SK-N-SH (cell line): Measurements from ENCODE around the gene AFF3. TPM values are rescaled to one million over a fixed set of nuclear protein-coding genes. Genes with fewer than 3 reads are reported as not detected.
A peak's percentile ranks its signal among the peaks of the same experiment; 100 is the strongest.
"Not testable (repeated sequence)": the region's sequence is repeated elsewhere in the genome, so short reads cannot be mapped to it uniquely, and the experiment has no call there.

Source experiments
- CTCF ChIA-PET: fragments of 300-600, 350-600 bp; formaldehyde crosslinking; extraction: SDS; loops from one replicate; lab custom pipeline; 2021; lab: Yijun Ruan, JAX
- POLR2A ChIA-PET: fragments of 350-600 bp; sonication (Branson Sonifier 250); formaldehyde crosslinking; extraction: SDS; loops from one replicate; lab custom pipeline; 2020; ENCODE audit warnings: antibody characterized with exemption, inconsistent platforms; lab: Yijun Ruan, JAX
- DNase-seq: peaks from one replicate; pipeline ENCODE4 v3.0.0; 2012
- H2AFZ ChIP-seq: fragments of 200-600 bp; sonication (generic); 2 replicates; pipeline ENCODE4 v1.8.1; 2016; ENCODE audit warnings: antibody characterized with exemption, mild to moderate bottlenecking, low read depth
- H3F3A ChIP-seq: fragments of 200-600 bp; sonication (generic); replicated peaks from 2 replicates; pipeline ENCODE3; 2016; ENCODE audit warnings: antibody characterized with exemption, mild to moderate bottlenecking; ENCODE audit not compliant: insufficient read depth
- H3K27ac ChIP-seq, 2 experiments: fragments of 200-500 bp in 1 of 2; fragments of 200-600 bp in 1 of 2; sonication (Bioruptor generic) in 1 of 2; sonication (generic), shearing (Covaris generic) in 1 of 2; 2 replicates each; pipeline versions ENCODE4 v1.5.1 to v1.6.1; 2014 to 2016; ENCODE audit warnings: low read depth in 2 of 2, inconsistent platforms in 1 of 2, low read length in 1 of 2, mild to moderate bottlenecking in 1 of 2, mixed read lengths in 1 of 2
- H3K27me3 ChIP-seq: fragments of 200-600 bp; sonication (generic), shearing (Covaris generic); 2 replicates; pipeline ENCODE4 v1.6.1; 2016; ENCODE audit warnings: mixed run types; ENCODE audit not compliant: insufficient read depth
- H3K36me3 ChIP-seq, 2 experiments: fragments of 200-500 bp in 1 of 2; fragments of 200-600 bp in 1 of 2; sonication (Bioruptor generic) in 1 of 2; sonication (generic) in 1 of 2; replicated peaks in 1 of 2; 2 replicates each; pipeline versions ENCODE3 to v1.5.1; 2014 to 2016; ENCODE audit warnings: low read length in 1 of 2, mild to moderate bottlenecking in 1 of 2; ENCODE audit not compliant: insufficient read depth in 2 of 2, control insufficient read depth in 1 of 2
- H3K4me1 ChIP-seq, 2 experiments: fragments of 200-500 bp in 1 of 2; fragments of 200-600 bp in 1 of 2; sonication (Bioruptor generic) in 1 of 2; sonication (generic), shearing (Covaris generic) in 1 of 2; 2 replicates each; pipeline versions ENCODE4 v1.5.1 to v1.6.1; 2014 to 2016; ENCODE audit warnings: low read depth in 1 of 2, low read length in 1 of 2, mixed run types in 1 of 2; ENCODE audit not compliant: insufficient read depth in 2 of 2, control insufficient read depth in 1 of 2
- H3K4me2 ChIP-seq: fragments of 200-600 bp; sonication (generic), shearing (Covaris generic); 2 replicates; pipeline ENCODE4 v1.6.1; 2017; ENCODE audit warnings: mixed run types
- H3K4me3 ChIP-seq, 2 experiments: fragments of 200-500 bp in 1 of 2; fragments of 200-600 bp in 1 of 2; sonication (Bioruptor generic) in 1 of 2; sonication (generic), shearing (Covaris generic) in 1 of 2; 2 replicates each; pipeline versions ENCODE4 v1.5.1 to v1.8.1; 2014 to 2016; ENCODE audit warnings: low read depth in 2 of 2, inconsistent platforms in 1 of 2, low read length in 1 of 2, mild to moderate bottlenecking in 1 of 2, mixed read lengths in 1 of 2, moderate library complexity in 1 of 2
- H3K79me2 ChIP-seq: fragments of 200-600 bp; sonication (generic); 2 replicates; pipeline ENCODE4 v1.8.1; 2017; ENCODE audit warnings: mild to moderate bottlenecking; ENCODE audit not compliant: insufficient read depth
- H3K9ac ChIP-seq: fragments of 200-600 bp; sonication (generic); 2 replicates; pipeline ENCODE4 v1.6.1; 2017; ENCODE audit warnings: mixed run types
- H3K9me2 ChIP-seq: fragments of 200-600 bp; sonication (generic); 2 replicates; pipeline ENCODE4 v1.6.1; 2017; ENCODE audit warnings: mixed run types
- H3K9me3 ChIP-seq: fragments of 200-600 bp; sonication (generic); 2 replicates; pipeline ENCODE4 v1.6.1; 2017; ENCODE audit warnings: mixed run types, mild to moderate bottlenecking, moderate library complexity
- H4K20me1 ChIP-seq: fragments of 200-600 bp; sonication (generic); 2 replicates; pipeline ENCODE4 v1.6.1; 2017; ENCODE audit warnings: mild to moderate bottlenecking, mixed run types; ENCODE audit not compliant: insufficient read depth
- CHD2 ChIP-seq: fragments of 150-350 bp; IDR thresholded peaks from 2 replicates; pipeline ENCODE4 v1.6.1; 2018; ENCODE audit warnings: low read length; ENCODE audit not compliant: partially characterized antibody
- ELF1 ChIP-seq: IDR thresholded peaks from 2 replicates; pipeline ENCODE4 v1.4.0; 2012
- EP300 ChIP-seq, 2 experiments: IDR thresholded peaks; 2 replicates each; pipeline versions ENCODE4 v1.4.0 to v1.6.1; 2012; ENCODE audit warnings: borderline replicate concordance in 1 of 2, low read depth in 1 of 2, low read length in 1 of 2
- FOSL2 ChIP-seq: IDR thresholded peaks from 2 replicates; pipeline ENCODE4 v1.4.0; 2012; ENCODE audit warnings: low read depth, mild to moderate bottlenecking, moderate library complexity, borderline replicate concordance
- GATA2 ChIP-seq: sonication (generic); formaldehyde crosslinking; IDR thresholded peaks from 2 replicates; pipeline ENCODE4 v1.5.0; 2020; ENCODE audit warnings: mild to moderate bottlenecking, missing genetic modification reagents
- IRF3 ChIP-seq: fragments of 150-350 bp; IDR thresholded peaks from 2 replicates; pipeline ENCODE4 v1.6.1; 2016; ENCODE audit warnings: mild to moderate bottlenecking, low read depth, low read length
- MXI1 ChIP-seq: IDR thresholded peaks from 2 replicates; pipeline ENCODE4 v1.6.1; 2012; ENCODE audit warnings: mild to moderate bottlenecking, low read depth, low read length, improper control_type of control experiment
- NRF1 ChIP-seq: IDR thresholded peaks from 2 replicates; pipeline ENCODE4 v1.6.1; 2012; ENCODE audit warnings: low read depth, mild to moderate bottlenecking, low read length
- RAD21 ChIP-seq: IDR thresholded peaks from 2 replicates; pipeline ENCODE4 v1.6.1; 2012; ENCODE audit warnings: mild to moderate bottlenecking, low read length
- TAF1 ChIP-seq: IDR thresholded peaks from 2 replicates; pipeline ENCODE4 v1.6.1; 2012; ENCODE audit warnings: low read depth, mild to moderate bottlenecking, low read length, moderate library complexity, borderline replicate concordance
- TCF12 ChIP-seq: IDR thresholded peaks from 2 replicates; pipeline ENCODE4 v1.4.0; 2012
- WGBS: methylation state at CpG from one replicate; pipeline ENCODE4 v1.1.6; 2017; ENCODE audit warnings: low lambda C conversion rate; 5-methylcytosine and 5-hydroxymethylcytosine counted together
- polyA plus RNA-seq, 3 experiments: library from polyadenylated mRNA; depleted of rRNA; stranded (reverse); fragments of >200 nt; gene quantifications; 2 replicates each; pipeline ENCODE4 v1.2.3, GENCODE V29; 2012
- TF ChIP-seq, protein P1 (sequence below): IDR thresholded peaks from 2 replicates; pipeline ENCODE4 v1.4.0; 2012; ENCODE audit warnings: low read depth

AFF3 gene
- polyA plus RNA-seq, 1 of the 3 experiments (the other 2 are of a cell fraction), result 0.36 TPM

GRCh38 chr2:99776206-99776905 is 366.0 kb downstream of the AFF3 start:
- Histone ChIP-seq H3K79me2 (no peaks in the 10 kb centered on the region), H3K4me1 (peaks cover 0 to 7% of the 10 kb centered on the region in 2 experiments; a peak in 1 of 4 replicates), H3F3A (peaks cover 5% of the 10 kb centered on the region), H3K4me3 (no peak overlapping the region), H3K9me3 (no peaks in the 10 kb centered on the region), H3K27ac (peak overlapping the region in 1 of 2 experiments; percentile 39; a peak in 1 of 4 replicates), H4K20me1 (no peaks in the 10 kb centered on the region), H2AFZ (no peak overlapping the region), H3K4me2 (no peak overlapping the region), H3K36me3 (no peaks in the 10 kb centered on the region), H3K9me2 (no peaks in the 10 kb centered on the region), H3K9ac (no peak overlapping the region)
- CTCF ChIA-PET, result interaction anchor here (0.6 kb wide), 1 partner anchor 245 kb away, joined by 3 read pairs; no protein-coding TSS in a partner anchor
- 56% methylated on average over 3 of the region's 3 CpGs for WGBS
- TF ChIP-seq CHD2 (no peak), MXI1 (no peak), EP300 (IDR thresholded peaks at IDR 0.05; ENCODE audit: borderline replicate concordance in 1 of 2, low read depth in 1 of 2, low read length in 1 of 2) (no peak), ELF1 (no peak)
- TF ChIP-seq, protein P1, sequence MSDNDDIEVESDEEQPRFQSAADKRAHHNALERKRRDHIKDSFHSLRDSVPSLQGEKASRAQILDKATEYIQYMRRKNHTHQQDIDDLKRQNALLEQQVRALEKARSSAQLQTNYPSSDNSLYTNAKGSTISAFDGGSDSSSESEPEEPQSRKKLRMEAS, result no peak
- TF ChIP-seq, all 33 proteins: peak for 0
- no peaks in the 10 kb centered on the region for H3K27me3 ChIP-seq
- POLR2A ChIA-PET, result no interaction called here
- DNase-seq, result no peak

DNA sequence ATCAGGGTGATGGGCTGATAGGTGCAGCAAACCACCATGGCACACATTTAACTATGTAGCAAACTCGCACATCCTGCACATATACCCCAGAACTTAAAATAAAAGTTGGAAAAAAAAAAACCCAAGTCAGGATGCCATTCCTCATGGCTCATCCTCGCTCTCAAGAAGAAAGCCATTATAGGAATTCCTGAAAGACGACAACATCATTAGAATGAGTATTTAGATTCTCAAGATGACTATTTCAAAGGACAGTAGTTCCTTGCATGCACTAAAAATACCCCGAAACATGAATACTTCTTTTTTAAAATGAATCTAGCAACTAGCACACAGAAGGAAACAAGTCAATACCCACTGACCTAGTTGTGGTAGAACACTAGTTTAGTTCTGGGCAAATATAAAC is 366.8 kb downstream of the AFF3 start:
- Histone ChIP-seq H4K20me1 (no peaks in the 10 kb centered on the region), H3F3A (peaks cover 5% of the 10 kb centered on the region), H3K9me2 (no peaks in the 10 kb centered on the region), H3K9ac (no peak overlapping the region), H3K27ac (peak overlapping the region in 1 of 2 experiments; percentile 39; a peak in 1 of 4 replicates), H3K36me3 (no peaks in the 10 kb centered on the region), H3K4me3 (no peak overlapping the region), H2AFZ (no peak overlapping the region), H3K4me1 (peaks cover 0 to 7% of the 10 kb centered on the region in 2 experiments; a peak in 1 of 4 replicates), H3K27me3 (no peaks in the 10 kb centered on the region), H3K79me2 (no peaks in the 10 kb centered on the region), H3K9me3 (no peaks in the 10 kb centered on the region), H3K4me2 (no peak overlapping the region)
- ChIA-PET POLR2A (no interaction called here), CTCF (interaction anchor here (0.6 kb wide), 2 partner anchors 36 to 244 kb away, joined by 3 read pairs; no protein-coding TSS in a partner anchor)
- peak; percentile 25; the same call in 1 of the 2 replicates for TF ChIP-seq FOSL2
- TF ChIP-seq TAF1, result no peak
- TF ChIP-seq RAD21, result no peak
- TF ChIP-seq IRF3, result no peak
- no peak for TF ChIP-seq GATA2 (CRISPR knock-in tag)
- peak; percentile 15; the same call in 1 of the 2 replicates for TF ChIP-seq TCF12
- no peak for TF ChIP-seq NRF1
- WGBS, result 13% methylated on average over 4 of the region's 4 CpGs
- DNase-seq, result no peak

DNA sequence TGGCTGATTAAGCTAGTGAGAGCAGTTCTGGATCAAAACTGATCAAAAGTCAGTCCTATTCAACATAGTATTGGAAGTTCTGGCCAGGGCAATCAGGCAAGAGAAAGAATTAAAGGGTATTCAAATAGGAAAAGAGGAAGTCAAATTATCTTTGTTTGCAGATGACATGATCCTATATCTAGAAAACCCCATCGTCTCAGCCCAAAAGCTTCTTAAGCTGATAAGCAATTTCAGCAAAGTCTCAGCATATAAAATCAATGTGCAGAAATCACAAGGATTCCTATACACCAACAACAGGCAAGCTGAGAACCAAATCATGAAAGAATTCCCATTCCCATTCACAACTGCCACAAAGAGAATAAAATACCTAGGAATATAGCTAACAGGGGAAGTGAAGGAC is 368.7 kb downstream of the AFF3 start:
- H3K9me3 ChIP-seq, H3K27ac ChIP-seq, DNase-seq, H3K4me2 ChIP-seq, H3K36me3 ChIP-seq, H3K9me2 ChIP-seq, H2AFZ ChIP-seq, POLR2A ChIA-PET, H3F3A ChIP-seq, CTCF ChIA-PET, H4K20me1 ChIP-seq, H3K4me1 ChIP-seq, H3K79me2 ChIP-seq, H3K4me3 ChIP-seq, H3K27me3 ChIP-seq, H3K9ac ChIP-seq: not testable (repeated sequence)
- 88% methylated on average over 1 of the region's 1 CpG for WGBS
